NCI-H2227 treated with DMSO at 0.1 percent for 48 hours (cell line): ENCODE measurements around the gene CLSTN2.

ENCODE experiments used
- DNase-seq: peaks from one replicate; lab custom pipeline; 2025; lab: John Stamatoyannopoulos, UW

CLSTN2 gene

GRCh38 chr3:140093742-140094141, 158.8 kb downstream of the CLSTN2 start:
- DNase-seq: no peak

- DNase-seq: no peak
These were observed 159.5 kb downstream of the CLSTN2 start for GRCh38 chr3:140094487-140094886.

- no peak for DNase-seq
These were observed 161.1 kb downstream of the CLSTN2 start for GRCh38 chr3:140096037-140096436.

GRCh38 chr3:140097874-140098635, 163.1 kb downstream of the CLSTN2 start:
- no peak for DNase-seq

- DNase-seq: no peak
These were observed 165.5 kb downstream of the CLSTN2 start for GRCh38 chr3:140100479-140100878.

DNA sequence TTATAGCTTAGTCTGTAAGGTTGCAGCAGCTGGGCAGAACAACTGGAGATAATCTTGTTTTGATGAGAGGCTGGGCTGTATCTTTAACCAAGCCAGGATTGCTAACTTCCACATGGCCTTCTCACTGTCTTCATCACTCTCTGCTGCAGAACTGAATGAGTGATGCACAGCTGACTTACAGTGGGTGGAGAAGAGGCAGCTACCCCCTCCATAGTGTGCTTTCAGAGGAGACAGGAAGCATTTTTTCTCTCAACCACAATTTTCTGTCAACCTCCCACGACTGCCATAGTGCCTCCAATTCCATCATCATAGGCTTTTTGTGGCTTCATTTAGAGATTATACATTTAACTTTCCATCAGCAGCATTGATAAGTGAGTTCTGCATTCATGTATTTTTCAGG, 168.2 kb downstream of the CLSTN2 start:
- no peak for DNase-seq

DNA sequence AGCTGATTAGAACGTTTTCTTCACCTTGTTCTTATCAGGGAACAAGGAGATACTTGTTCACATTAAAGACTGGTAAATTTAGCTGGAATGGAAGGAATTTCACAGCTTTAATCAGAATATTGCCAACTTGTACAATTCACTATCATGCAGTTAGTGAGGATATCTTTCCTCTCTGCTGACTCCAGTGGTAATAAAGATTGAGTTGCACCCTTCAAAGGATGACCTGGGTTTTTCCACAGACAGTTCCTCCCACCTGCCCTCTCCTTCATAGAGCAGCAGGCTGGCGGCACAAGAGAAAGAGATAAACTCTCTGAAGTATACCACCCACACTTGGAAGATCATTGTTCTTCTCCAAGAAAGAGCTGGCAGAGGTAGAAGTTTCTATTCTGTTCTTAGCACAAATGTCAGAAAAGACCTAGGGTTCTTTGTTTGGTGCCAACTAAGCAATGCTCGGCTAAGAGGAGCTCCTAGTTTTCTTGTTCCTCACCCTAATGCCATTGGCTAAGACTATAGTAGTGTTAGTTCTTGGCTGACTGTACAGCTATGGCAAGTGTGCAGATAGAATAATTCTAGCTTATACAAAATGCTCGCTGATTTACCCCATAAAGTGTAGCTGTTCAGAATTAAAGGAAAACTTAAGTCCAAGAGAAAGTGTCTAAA, 169.1 kb downstream of the CLSTN2 start:
- no peak for DNase-seq

DNA sequence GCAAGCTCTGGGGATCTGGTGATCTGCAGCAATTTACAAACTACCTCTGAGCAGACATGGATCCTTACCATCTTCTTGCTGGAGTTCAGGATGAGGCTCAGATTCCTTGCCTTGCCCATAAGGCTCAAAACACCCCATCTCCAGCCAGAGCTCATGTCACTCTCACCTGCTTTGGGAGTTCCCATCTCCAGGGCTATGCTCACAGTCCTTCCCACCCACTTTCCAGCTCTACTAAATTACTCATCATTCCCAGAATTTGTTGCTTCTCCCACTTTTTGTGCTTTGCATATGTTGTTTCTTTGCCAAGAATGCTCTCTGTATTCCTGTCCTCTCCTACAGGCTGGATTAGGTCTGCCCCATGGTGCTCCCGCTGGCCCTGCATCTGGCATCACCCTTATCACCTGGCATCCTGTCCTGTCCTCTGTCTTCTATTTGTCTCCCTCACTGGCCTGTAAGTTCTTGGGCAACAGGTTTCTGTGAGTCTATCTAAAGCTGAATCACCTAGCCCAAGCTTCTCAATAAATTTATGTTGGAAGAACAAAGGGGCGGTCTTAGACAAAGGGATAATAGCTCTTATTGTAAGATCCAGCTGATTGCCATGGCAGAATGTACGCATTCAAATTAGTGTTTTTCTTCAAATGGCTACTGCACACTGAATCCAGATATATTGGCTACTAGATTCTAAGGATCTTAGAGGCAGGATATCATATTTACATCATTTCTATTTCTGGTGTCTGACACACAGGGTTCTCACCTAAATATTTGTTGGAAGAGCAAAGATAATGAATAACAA, 179.2 kb downstream of the CLSTN2 start:
- DNase-seq: no peak

DNA sequence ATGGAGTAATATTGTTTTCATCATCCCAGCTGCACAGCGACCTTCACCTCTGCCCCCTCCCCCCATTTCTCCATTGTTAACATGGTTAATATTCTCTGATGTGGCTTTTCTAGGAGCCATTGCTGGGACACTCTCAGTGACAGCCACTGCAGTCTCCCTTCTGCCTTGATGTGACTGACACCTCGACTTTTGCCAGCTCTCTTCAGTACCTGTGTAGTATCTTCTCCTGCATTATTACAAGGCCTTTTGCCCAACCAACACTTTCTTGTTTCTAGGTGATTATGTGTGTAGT, 179.8 kb downstream of the CLSTN2 start:
- DNase-seq: no peak

DNA sequence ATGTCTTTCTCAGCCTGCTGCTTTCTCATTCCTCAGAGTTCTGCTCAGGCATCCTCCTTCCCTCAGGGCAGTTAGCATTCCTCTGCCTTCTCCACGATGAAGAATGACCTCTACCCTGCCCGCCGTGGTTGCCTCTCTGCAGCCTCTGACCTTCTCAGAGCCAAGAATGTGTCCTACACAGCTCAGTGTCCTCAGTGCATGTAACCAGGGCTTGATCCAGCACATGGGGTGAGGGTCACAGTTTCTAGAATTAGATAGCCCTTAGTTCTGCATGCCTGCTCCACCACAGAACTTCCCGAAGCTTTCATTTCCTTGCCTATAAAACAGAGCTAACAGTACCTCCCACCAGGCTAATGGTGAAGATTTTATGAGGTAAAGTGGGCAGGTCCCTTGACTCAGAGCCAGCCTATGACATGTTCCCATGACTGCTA, 182.1 kb downstream of the CLSTN2 start:
- DNase-seq: no peak

- DNase-seq: no peak
These were observed 187.2 kb downstream of the CLSTN2 start for GRCh38 chr3:140122183-140122582.

DNA sequence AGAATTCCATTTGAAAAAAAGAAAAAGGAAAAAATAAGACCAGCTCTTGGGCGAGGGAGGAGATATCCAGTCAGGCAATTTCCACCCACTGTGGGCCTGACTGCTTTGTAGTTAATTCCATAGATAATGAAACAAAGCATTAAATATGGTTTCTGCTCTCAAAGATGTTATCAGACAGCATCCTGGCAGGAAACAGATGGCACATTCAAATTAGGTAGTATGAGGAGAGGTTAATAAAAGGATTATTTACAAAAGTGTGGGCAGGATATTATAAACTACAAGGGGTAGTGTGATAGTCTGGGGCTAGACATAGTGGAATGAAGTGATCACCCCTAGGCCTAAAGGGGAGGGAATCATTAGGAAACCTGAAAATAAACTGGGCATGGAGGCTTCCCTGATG, 193.2 kb downstream of the CLSTN2 start:
- no peak for DNase-seq

- no peak for DNase-seq
These were observed 193.6 kb downstream of the CLSTN2 start for GRCh38 chr3:140128631-140129030.

DNA sequence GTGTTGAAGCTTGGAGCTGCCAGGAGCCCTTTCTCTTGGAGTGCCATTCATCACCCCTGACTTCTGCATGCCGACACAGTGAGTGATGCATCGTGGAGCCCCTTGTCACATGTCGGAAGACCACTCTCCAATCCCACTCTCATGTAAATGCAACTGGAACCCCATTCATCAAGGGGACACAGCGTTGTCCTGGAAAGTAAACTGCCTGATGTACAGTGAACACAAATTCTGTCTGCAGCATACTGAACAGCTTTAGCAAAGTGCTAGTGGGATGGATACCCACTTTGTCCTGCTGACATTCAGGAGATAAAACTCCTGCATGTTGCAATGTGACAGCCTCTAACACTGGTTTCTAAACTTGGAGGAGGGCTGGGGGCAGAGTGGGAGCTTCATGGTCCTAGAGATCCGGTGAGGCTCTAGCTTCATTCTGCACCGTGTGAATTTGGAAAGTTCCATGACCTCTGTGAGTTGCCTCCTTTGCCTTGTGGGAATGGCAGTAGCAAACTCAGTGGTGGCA, 194.8 kb downstream of the CLSTN2 start:
- DNase-seq: no peak

GRCh38 chr3:140131895-140132294, 196.9 kb downstream of the CLSTN2 start:
- no peak for DNase-seq

DNA sequence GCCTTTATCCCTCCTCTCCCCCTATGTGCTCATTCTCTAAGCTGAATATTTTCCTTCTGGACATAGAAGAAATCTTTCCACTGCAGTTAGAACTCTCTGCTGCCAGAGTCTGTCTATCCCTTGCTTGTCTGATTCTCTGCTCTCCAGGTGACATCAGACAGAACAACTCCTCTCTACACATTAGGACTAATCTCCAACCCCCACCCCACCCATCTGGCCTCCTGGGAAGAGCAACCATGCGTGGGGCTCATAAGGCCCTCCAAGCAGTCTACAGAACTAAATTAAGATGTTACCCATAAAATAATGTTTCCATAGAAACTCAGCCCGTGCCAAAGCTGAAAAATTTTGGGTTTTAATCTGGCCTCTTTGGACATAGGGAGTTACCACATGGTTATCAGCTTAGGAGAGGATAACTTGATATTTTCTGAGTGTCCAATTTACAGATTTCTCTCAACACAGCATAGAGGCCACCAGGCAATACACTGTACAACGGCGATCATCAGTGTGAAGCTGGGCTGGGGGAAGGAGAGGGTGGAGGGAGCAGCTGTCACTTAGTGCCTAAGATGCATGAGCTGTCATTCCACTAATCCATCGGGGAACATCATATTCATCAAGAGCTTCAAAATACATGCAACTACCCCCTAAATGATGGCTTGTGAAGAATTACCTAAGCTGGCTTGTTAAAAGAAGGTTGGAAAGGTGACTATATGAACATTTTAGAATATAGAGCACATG, 199.4 kb downstream of the CLSTN2 start:
- no peak for DNase-seq

GRCh38 chr3:140135461-140135860, 200.5 kb downstream of the CLSTN2 start:
- DNase-seq: no peak

DNA sequence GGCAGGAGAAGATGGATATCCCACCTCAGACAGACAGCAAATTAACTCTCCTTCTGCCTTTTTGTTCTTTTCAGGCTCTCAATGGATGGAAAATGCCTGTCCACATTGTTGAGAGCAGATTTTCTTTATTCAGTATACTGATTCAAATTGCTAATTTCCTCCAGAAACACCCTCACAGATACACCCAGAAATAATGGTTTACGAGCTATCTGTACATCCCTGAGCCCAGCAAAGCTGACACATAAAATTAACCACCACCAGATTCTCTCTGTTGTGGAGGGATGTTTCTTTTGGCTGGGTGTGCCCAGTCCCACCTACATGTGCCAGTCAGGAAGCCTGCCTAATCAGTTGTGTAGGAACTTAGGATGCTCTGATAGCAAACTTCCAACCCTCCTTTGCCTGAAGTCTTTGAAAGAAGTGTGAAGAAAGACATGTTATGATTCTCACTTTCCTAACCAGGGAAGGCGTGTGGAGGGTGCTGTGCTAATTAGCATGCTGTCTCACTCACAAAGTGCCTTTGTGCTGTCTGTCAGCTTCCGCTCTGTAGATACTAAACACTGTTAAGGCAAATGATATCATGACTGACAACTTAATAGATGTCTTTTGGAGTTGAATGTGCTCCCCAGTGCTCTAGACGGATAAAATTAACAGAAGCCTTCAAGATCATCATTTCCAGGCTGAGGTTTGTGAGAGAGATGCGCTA, 208.5 kb downstream of the CLSTN2 start:
- peak; percentile 24 for DNase-seq

GRCh38 chr3:140145528-140145927, 210.5 kb downstream of the CLSTN2 start:
- DNase-seq: no peak

GRCh38 chr3:140146668-140147067, 211.7 kb downstream of the CLSTN2 start:
- no peak for DNase-seq

GRCh38 chr3:140147965-140148490, 213.0 kb downstream of the CLSTN2 start:
- no peak for DNase-seq
